NCI-H146 treated with DMSO at 0.1 percent for 48 hours (cell line): ENCODE results near the gene SPOCK1.

Experiments used
- DNase-seq: peaks from one replicate; lab custom pipeline; 2025; ENCODE audit not compliant: unreplicated experiment; lab: John Stamatoyannopoulos, UW

Gene SPOCK1

GRCh38 chr5:137128012-137128411 lies 371.1 kb downstream of the SPOCK1 start:
- DNase-seq: no peak

- no peak for DNase-seq
Observed at GRCh38 chr5:137126829-137127228, 372.3 kb downstream of the SPOCK1 start.

GRCh38 chr5:137122558-137122957 lies 376.6 kb downstream of the SPOCK1 start:
- DNase-seq: peak; percentile 20

- no peak for DNase-seq
Observed at GRCh38 chr5:137122075-137122474, 377.1 kb downstream of the SPOCK1 start.

- DNase-seq: no peak
Observed at GRCh38 chr5:137119321-137119720, 379.8 kb downstream of the SPOCK1 start.

GRCh38 chr5:137118629-137119028 lies 380.5 kb downstream of the SPOCK1 start:
- DNase-seq: no peak

GRCh38 chr5:137115152-137115551 lies 384.0 kb downstream of the SPOCK1 start:
- DNase-seq: no peak

- DNase-seq: no peak
Observed at GRCh38 chr5:137114529-137114928, 384.6 kb downstream of the SPOCK1 start.

- no peak for DNase-seq
Observed at GRCh38 chr5:137113939-137114338, 385.2 kb downstream of the SPOCK1 start.

- DNase-seq: no peak
Observed at GRCh38 chr5:137113161-137113560, 386.0 kb downstream of the SPOCK1 start.

GRCh38 chr5:137105351-137106035 lies 393.6 kb downstream of the SPOCK1 start:
- DNase-seq: no peak

- DNase-seq: no peak
Observed at GRCh38 chr5:137101544-137101943, 397.6 kb downstream of the SPOCK1 start.

GRCh38 chr5:137099651-137100050 lies 399.5 kb downstream of the SPOCK1 start:
- DNase-seq: no peak

GRCh38 chr5:137098663-137099062 lies 400.5 kb downstream of the SPOCK1 start:
- no peak for DNase-seq

- DNase-seq: no peak
Observed at GRCh38 chr5:137098238-137098637, 400.9 kb downstream of the SPOCK1 start.

GRCh38 chr5:137097203-137097602 lies 401.9 kb downstream of the SPOCK1 start:
- no peak for DNase-seq

GRCh38 chr5:137096149-137097103 lies 402.7 kb downstream of the SPOCK1 start:
- DNase-seq: no peak

GRCh38 chr5:137095597-137095996 lies 403.5 kb downstream of the SPOCK1 start:
- no peak for DNase-seq

GRCh38 chr5:137092831-137093230 lies 406.3 kb downstream of the SPOCK1 start:
- DNase-seq: no peak

GRCh38 chr5:137091472-137091871 lies 407.7 kb downstream of the SPOCK1 start:
- no peak for DNase-seq

- no peak for DNase-seq
Observed at GRCh38 chr5:137090721-137091120, 408.4 kb downstream of the SPOCK1 start.

GRCh38 chr5:137090151-137090550 lies 409.0 kb downstream of the SPOCK1 start:
- no peak for DNase-seq
